GM12878 (cell line): ENCODE measurements around the gene STX8. TPM values are rescaled to one million over a fixed set of nuclear protein-coding genes. Genes with fewer than 3 reads are reported as not detected.

ENCODE experiments used
- ATAC-seq: fragments of 200-7000 bp; cut with Tn5 transposase; 3 replicates; pipeline ENCODE4 v1.9.1; 2020; ENCODE audit warnings: mild to moderate bottlenecking, moderate library complexity
- BruUV-seq: library from RNA; stranded (reverse); fragments of 400-500 nt; replicated peaks from 2 replicates; lab custom pipeline; 2021; lab: Mats Ljungman, UMichigan
- CTCF ChIA-PET: fragments of 300-600 bp; sonication (Branson Sonifier 250); formaldehyde crosslinking; extraction: SDS; loops from one replicate; lab custom pipeline; 2021; ENCODE audit warnings: inconsistent platforms; lab: Yijun Ruan, JAX
- POLR2A ChIA-PET: fragments of 350-600 bp; formaldehyde crosslinking; extraction: SDS; loops from one replicate; lab custom pipeline; 2021; ENCODE audit warnings: inconsistent platforms; lab: Charles Lee
- RAD21 ChIA-PET: fragments of 300-600 bp; sonication (Branson Sonifier 250); formaldehyde crosslinking; loops from one replicate; lab custom pipeline; 2023; ENCODE audit warnings: antibody characterized with exemption; ENCODE audit not compliant: unreplicated experiment; lab: Charles Lee
- SMC1A ChIA-PET: fragments of 300-600 bp; sonication (Branson Sonifier 250); formaldehyde crosslinking; loops from one replicate; lab custom pipeline; 2023; ENCODE audit not compliant: unreplicated experiment, uncharacterized antibody; lab: Charles Lee
- DNase-seq: peaks from one replicate; pipeline ENCODE4 v3.0.0-alpha.2; 2011; ENCODE audit warnings: low read depth, low spot score
- FAIRE-seq: peaks from 3 replicates; lab custom pipeline; 2011; peaks lifted over from hg19 to GRCh38; lab: Jason Lieb, UNC
- H2AFZ ChIP-seq: 2 replicates; pipeline ENCODE4 v1.6.0; 2011; ENCODE audit warnings: low read depth, low read length, control low read depth; ENCODE audit not compliant: control insufficient read depth
- H3K27ac ChIP-seq: 2 replicates; pipeline ENCODE4 v1.5.1; 2011; ENCODE audit warnings: control low read depth; ENCODE audit not compliant: control insufficient read depth, insufficient read depth
- H3K27me3 ChIP-seq, 2 experiments: replicated peaks in 1 of 2; 2 replicates each; pipeline versions ENCODE4 v1.6.0 to v1.6.1; 2011; ENCODE audit warnings: low read length in 1 of 2; ENCODE audit not compliant: control insufficient read depth in 2 of 2, insufficient read depth in 2 of 2
- H3K36me3 ChIP-seq, 2 experiments: 2 replicates each; pipeline ENCODE4 v1.5.1; 2011; ENCODE audit warnings: low read length in 1 of 2; ENCODE audit not compliant: control insufficient read depth in 2 of 2, insufficient read depth in 2 of 2
- H3K4me1 ChIP-seq: 2 replicates; pipeline ENCODE4 v1.6.1; 2011; ENCODE audit warnings: mild to moderate bottlenecking, low read length, moderate library complexity, mixed read lengths; ENCODE audit not compliant: control insufficient read depth, insufficient read depth
- H3K4me2 ChIP-seq: 2 replicates; pipeline ENCODE4 v1.6.0; 2011; ENCODE audit warnings: control low read depth; ENCODE audit not compliant: control insufficient read depth, insufficient read depth
- H3K4me3 ChIP-seq: fragments of 200-600 bp; sonication (generic); 2 replicates; pipeline ENCODE4 v1.5.1; 2016
- H3K79me2 ChIP-seq: 2 replicates; pipeline ENCODE4 v1.6.0; 2011; ENCODE audit warnings: low read length; ENCODE audit not compliant: control insufficient read depth, insufficient read depth
- H3K9ac ChIP-seq: 2 replicates; pipeline ENCODE4 v1.8.0; 2011; ENCODE audit warnings: low read length, control low read depth, mixed read lengths; ENCODE audit not compliant: control insufficient read depth, insufficient read depth
- H3K9me3 ChIP-seq: replicated peaks from 3 replicates; pipeline ENCODE4 v1.5.1; 2011; ENCODE audit warnings: mild to moderate bottlenecking, low read length; ENCODE audit not compliant: control insufficient read depth, insufficient read depth
- H4K20me1 ChIP-seq: 2 replicates; pipeline ENCODE4 v1.6.0; 2011; ENCODE audit not compliant: control insufficient read depth, insufficient read depth
- BCL3 ChIP-seq: IDR thresholded peaks from 2 replicates; pipeline ENCODE4 v1.6.1; 2011; ENCODE audit warnings: borderline replicate concordance, low read depth, mild to moderate bottlenecking, moderate library complexity, low read length; ENCODE audit not compliant: insufficient read depth, poor library complexity, severe bottlenecking
- CBFB ChIP-seq: IDR thresholded peaks from 2 replicates; pipeline ENCODE4 v1.6.1; 2016; ENCODE audit warnings: antibody characterized with exemption, low read depth
- KDM1A ChIP-seq: fragments of 200-600 bp; sonication (generic); IDR thresholded peaks from 2 replicates; pipeline ENCODE4 v1.6.1; 2016; ENCODE audit warnings: borderline replicate concordance
- MXI1 ChIP-seq: fragments of 150-350 bp; IDR thresholded peaks from 2 replicates; pipeline ENCODE4 v1.6.1; 2011; ENCODE audit warnings: low read depth, mild to moderate bottlenecking, inconsistent platforms, low read length, improper control_type of control experiment
- NKRF ChIP-seq: fragments of 450-650 bp; conservative IDR thresholded peaks from 2 replicates; pipeline ENCODE4 v1.6.1; 2017; ENCODE audit warnings: mild to moderate bottlenecking, moderate library complexity
- RAD51 ChIP-seq: fragments of 450-650 bp; IDR thresholded peaks from 2 replicates; pipeline ENCODE4 v1.6.1; 2016; ENCODE audit warnings: moderate library complexity, mild to moderate bottlenecking, inconsistent platforms
- RCOR1 ChIP-seq: conservative IDR thresholded peaks from 2 replicates; pipeline ENCODE4 v1.6.1; 2012; ENCODE audit warnings: low read depth, low read length, improper control_type of control experiment
- TCF3 ChIP-seq: IDR thresholded peaks from 2 replicates; pipeline ENCODE4 v1.6.1; 2012; ENCODE audit warnings: low read depth, mild to moderate bottlenecking, low read length, borderline replicate concordance; ENCODE audit not compliant: insufficient read depth
- USF2 ChIP-seq: IDR thresholded peaks from 2 replicates; pipeline ENCODE4 v1.6.1; 2011; ENCODE audit warnings: low read depth, low read length, improper control_type of control experiment, borderline replicate concordance
- ZBTB11 ChIP-seq: fragments of 450-650 bp; formaldehyde crosslinking; IDR thresholded peaks from 2 replicates; pipeline ENCODE4 v1.5.0; 2022; ENCODE audit warnings: mild to moderate bottlenecking, missing genetic modification characterization
- ZNF207 ChIP-seq: fragments of 450-650 bp; IDR thresholded peaks from 2 replicates; pipeline ENCODE4 v1.6.1; 2014; ENCODE audit warnings: antibody characterized with exemption, mild to moderate bottlenecking, borderline replicate concordance
- ZZZ3 ChIP-seq: IDR thresholded peaks from 2 replicates; pipeline ENCODE4 v1.6.1; 2011; ENCODE audit warnings: low read depth; ENCODE audit not compliant: control insufficient read depth, insufficient read length
- WGBS: methylation state at CpG from one replicate; pipeline ENCODE4 v1.1.6; 2016; ENCODE audit warnings: low lambda C conversion rate; ENCODE audit not compliant: insufficient replicate concordance, insufficient coverage; ENCODE audit errors: missing lambda C conversion rate; 5-methylcytosine and 5-hydroxymethylcytosine counted together
- in situ Hi-C: fragments of 300-500 bp; cut with MboI; formaldehyde crosslinking; loops from 9 replicates; pipeline ENCODE4 v1.14.3; 2018; ENCODE audit warnings: mixed read lengths
- intact Hi-C: fragments of 100-400 bp; cut with micrococcal nuclease; formaldehyde crosslinking; loops from one replicate; pipeline ENCODE4 v1.14.2; 2022; ENCODE audit not compliant: unreplicated experiment
- polyA plus RNA-seq, 11 experiments: library from polyadenylated mRNA; depleted of rRNA in 4 of 11; unstranded in 6 of 11; stranded (reverse) in 5 of 11; fragments of >200 nt; fragmentation: Nextera tagmentation in 4 of 11; fragmentation: Illumina TruSeq in 1 of 11; extraction: Ambion mirVana in 4 of 11; extraction: Trizol in 1 of 11; gene quantifications; 1 replicate in 1 of 11; 2 replicates in 10 of 11; pipeline versions ENCODE4 v1.2.1 to v1.2.3, GENCODE V29; 2011 to 2016; ENCODE audit warnings: inconsistent platforms in 2 of 11, missing spikeins in 2 of 11, low read depth in 1 of 11
- total RNA-seq, 4 experiments: library from RNA; depleted of rRNA in 3 of 4; stranded (reverse); fragments of >200 nt in 3 of 4; fragmentation: Illumina TruSeq in 1 of 4; extraction: Trizol in 1 of 4; gene quantifications; 2 replicates each; pipeline versions ENCODE4 v1.2.1 to v1.2.3, GENCODE V29; 2013 to 2021

Gene STX8
- total and polyA plus RNA-seq, 10 of the 15 experiments (the other 5 are each of a cell fraction or from before 2014, with no cell fraction given), result 47.9 to 151 (median 72.9) TPM

GRCh38 chr17:9577373-9577709 is 1.7 kb upstream of the STX8 start:
- Histone ChIP-seq H3K4me1 (peaks cover 6% of the 10 kb centered on the region), H3K36me3 (no peaks in the 10 kb centered on the region), H3K79me2 (peaks cover 11% of the 10 kb centered on the region), H4K20me1 (no peaks in the 10 kb centered on the region)
- no peak for TF ChIP-seq ZNF207
- TF ChIP-seq USF2, result no peak
- no peak for TF ChIP-seq CBFB
- TF ChIP-seq BCL3, result no peak
- no peak for TF ChIP-seq RCOR1
- TF ChIP-seq ZBTB11 (CRISPR knock-in tag), result no peak
- no peak for TF ChIP-seq TCF3
- TF ChIP-seq RAD51, result no peak
- TF ChIP-seq ZZZ3, result no peak
- no peak for TF ChIP-seq NKRF
- TF ChIP-seq KDM1A, result no peak
- TF ChIP-seq MXI1, result no peak
- TF ChIP-seq, all 136 proteins: peak for 0
- ChIA-PET POLR2A (interaction anchor here (1.6 kb wide), 1 partner anchor 9 kb away, joined by 3 read pairs; no protein-coding TSS in a partner anchor), CTCF (interaction anchor here (0.9 to 2.8 kb wide), 13 partner anchors 10 to 286 kb away, joined by 3 to 12 read pairs (median 5); no protein-coding TSS in a partner anchor), RAD21 (interaction anchor here (0.6 to 1.0 kb wide), 3 partner anchors 10 to 191 kb away, joined by 3 read pairs; no protein-coding TSS in a partner anchor), SMC1A (interaction anchor here (0.7 to 1.1 kb wide), 3 partner anchors 33 to 191 kb away, joined by 3 read pairs; no protein-coding TSS in a partner anchor)
- FAIRE-seq (no peak), ATAC-seq (no peak), DNase-seq (no peak)
- BruUV-seq, result no TSS peak
- Histone ChIP-seq H3K4me2 (0 out of 2 replicates have a peak overlapping the region, but pooled peaks have one; percentile 94), H2AFZ (no peak overlapping the region; the same call in 1 of the 2 replicates), H3K9me3 (no peaks in the 10 kb centered on the region), H3K9ac (no peak overlapping the region), H3K27ac (no peak overlapping the region), H3K4me3 (no peak overlapping the region), H3K27me3 (no peaks in the 10 kb centered on the region)
- WGBS, result 47% methylated on average over 4 of the region's 4 CpGs
- intact Hi-C loops (loop anchor here (5.0 kb wide), 1 partner anchor 190 kb away; no protein-coding TSS in a partner anchor), in situ Hi-C loops (no loop called here)
